ENCODE data around the gene ESRRB.
A peak's percentile ranks its signal among the peaks of the same experiment; 100 is the strongest.

ESRRB gene

DNA sequence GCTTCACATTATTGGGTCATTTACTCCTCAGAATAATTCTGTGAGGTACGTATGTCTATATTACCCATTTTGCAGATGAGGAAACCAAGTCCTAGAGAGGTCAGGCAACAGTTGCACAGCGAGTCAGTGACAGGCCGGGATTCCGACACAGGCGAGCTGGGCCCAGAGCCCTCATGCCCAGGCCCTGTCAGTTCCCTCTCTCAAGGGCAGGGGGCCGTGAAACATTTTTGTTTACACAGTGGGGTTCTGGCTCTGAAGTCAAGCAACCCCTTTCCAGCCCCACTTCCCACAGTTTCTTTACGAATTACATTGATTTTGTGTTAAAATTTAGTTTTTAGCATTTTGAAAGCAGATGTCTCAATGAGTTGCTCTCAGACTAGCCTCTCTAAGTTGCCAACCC lies 46.7 kb downstream of the ESRRB start:
- no peak for DNase-seq (ENCODE audit: low read depth)
- no peak overlapping the region for H3K4me3 ChIP-seq (ENCODE audit: low read depth, low read length)
- TF ChIP-seq POLR2A (IDR thresholded peaks at IDR 0.05; ENCODE audit: extremely low read depth, insufficient read length) = no peak
- TF ChIP-seq, protein P1, sequence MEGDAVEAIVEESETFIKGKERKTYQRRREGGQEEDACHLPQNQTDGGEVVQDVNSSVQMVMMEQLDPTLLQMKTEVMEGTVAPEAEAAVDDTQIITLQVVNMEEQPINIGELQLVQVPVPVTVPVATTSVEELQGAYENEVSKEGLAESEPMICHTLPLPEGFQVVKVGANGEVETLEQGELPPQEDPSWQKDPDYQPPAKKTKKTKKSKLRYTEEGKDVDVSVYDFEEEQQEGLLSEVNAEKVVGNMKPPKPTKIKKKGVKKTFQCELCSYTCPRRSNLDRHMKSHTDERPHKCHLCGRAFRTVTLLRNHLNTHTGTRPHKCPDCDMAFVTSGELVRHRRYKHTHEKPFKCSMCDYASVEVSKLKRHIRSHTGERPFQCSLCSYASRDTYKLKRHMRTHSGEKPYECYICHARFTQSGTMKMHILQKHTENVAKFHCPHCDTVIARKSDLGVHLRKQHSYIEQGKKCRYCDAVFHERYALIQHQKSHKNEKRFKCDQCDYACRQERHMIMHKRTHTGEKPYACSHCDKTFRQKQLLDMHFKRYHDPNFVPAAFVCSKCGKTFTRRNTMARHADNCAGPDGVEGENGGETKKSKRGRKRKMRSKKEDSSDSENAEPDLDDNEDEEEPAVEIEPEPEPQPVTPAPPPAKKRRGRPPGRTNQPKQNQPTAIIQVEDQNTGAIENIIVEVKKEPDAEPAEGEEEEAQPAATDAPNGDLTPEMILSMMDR (IDR thresholded peaks at IDR 0.05; ENCODE audit: low read depth, low read length) = no peak

DNA sequence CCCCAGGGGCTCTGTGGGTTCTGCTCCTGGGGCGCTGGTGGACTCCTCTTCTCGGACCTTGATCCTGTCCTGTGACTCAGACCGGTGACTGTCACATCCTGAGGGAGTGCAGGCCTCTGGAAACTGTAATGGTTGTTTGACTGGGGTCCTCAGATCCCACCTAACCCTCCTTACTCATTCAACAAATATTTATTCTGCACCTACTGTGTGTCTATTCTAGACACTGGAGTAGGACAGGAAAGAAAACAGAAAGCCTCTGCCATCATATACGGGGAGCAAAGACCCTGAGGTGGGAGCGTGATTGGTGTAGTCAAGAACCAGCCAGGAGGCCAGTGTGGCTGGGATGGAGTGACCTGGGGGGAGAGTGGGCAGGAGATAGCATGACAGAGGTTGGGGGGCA lies 47.6 kb downstream of the ESRRB start:
- no peak overlapping the region for H3K4me3 ChIP-seq (ENCODE audit: low read depth, low read length)
- TF ChIP-seq, protein P1 (IDR thresholded peaks at IDR 0.05; ENCODE audit: low read depth, low read length) = no peak
- TF ChIP-seq MAX (IDR thresholded peaks at IDR 0.05; ENCODE audit: low read depth, low read length) = no peak
- no peak for TF ChIP-seq POLR2A (IDR thresholded peaks at IDR 0.05; ENCODE audit: extremely low read depth, insufficient read length)
- TF ChIP-seq MYC (IDR thresholded peaks at IDR 0.05; ENCODE audit: low read depth, low read length) = no peak
- no peak for DNase-seq (ENCODE audit: low read depth)

DNA sequence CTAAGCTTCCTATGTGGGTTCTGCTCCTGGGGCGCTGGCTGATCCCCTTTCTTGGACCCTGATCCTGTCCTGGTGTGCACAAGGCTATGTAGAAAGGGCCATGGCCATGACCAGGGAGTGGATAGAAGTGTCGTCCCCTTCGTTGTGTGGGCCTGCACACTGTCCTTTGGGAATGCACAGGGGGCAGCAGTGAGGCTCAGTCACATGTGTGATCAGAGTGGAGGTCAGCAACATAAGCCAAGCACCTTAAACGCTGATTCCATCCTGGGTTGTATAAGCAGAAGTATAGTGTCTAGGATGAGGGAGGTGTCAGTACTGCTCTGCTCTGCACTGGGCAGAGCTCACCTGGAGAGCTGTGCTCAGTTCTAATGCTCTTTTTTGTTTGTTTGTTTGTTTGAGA lies 48.4 kb downstream of the ESRRB start:
- H3K4me3 ChIP-seq (ENCODE audit: low read depth, low read length) = no peak overlapping the region
- TF ChIP-seq POLR2A (IDR thresholded peaks at IDR 0.05; ENCODE audit: extremely low read depth, insufficient read length) = no peak
- TF ChIP-seq, protein P1 (IDR thresholded peaks at IDR 0.05; ENCODE audit: low read depth, low read length) = peak; percentile 9
- no peak for DNase-seq (ENCODE audit: low read depth)

DNA sequence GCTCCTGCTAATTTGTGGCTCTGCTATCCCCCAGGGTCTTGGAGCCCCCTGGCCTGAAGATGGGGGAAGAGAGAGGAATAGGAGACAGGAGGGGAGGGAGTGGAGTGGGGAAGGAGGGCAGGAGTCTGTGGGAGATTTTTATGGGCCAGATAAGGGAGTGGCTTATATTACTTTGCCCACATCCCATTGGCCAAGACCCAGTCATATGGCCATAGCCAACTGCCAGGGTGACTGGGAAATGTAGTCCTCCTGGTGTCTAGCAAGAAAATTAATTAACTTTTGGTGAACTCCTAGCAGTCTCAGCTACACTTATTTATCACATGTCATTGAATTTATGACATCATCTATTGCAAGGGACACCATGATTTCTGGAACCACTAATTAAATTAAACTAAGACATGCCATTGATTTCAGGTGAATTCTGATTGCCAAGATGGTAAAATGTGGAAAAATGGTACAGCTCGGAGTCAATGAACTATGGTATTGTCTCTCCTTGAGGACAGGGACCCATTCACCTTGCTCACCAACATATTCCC lies 50.3 kb downstream of the ESRRB start:
- H3K4me3 ChIP-seq (ENCODE audit: low read depth, low read length) = no peak overlapping the region
- peak; percentile 18 for DNase-seq (ENCODE audit: low read depth)
- TF ChIP-seq MYC (IDR thresholded peaks at IDR 0.05; ENCODE audit: low read depth, low read length) (no peak), MAX (IDR thresholded peaks at IDR 0.05; ENCODE audit: low read depth, low read length) (no peak), POLR2A (IDR thresholded peaks at IDR 0.05; ENCODE audit: extremely low read depth, insufficient read length) (no peak)
- TF ChIP-seq, protein P1 (IDR thresholded peaks at IDR 0.05; ENCODE audit: low read depth, low read length) = no peak

GRCh38 chr14:76428611-76429010 lies 52.7 kb downstream of the ESRRB start:
- no peak overlapping the region for H3K4me3 ChIP-seq (ENCODE audit: low read depth, low read length)
- DNase-seq (ENCODE audit: low read depth) = no peak
- TF ChIP-seq, protein P1 (IDR thresholded peaks at IDR 0.05; ENCODE audit: low read depth, low read length) = no peak
- TF ChIP-seq POLR2A (IDR thresholded peaks at IDR 0.05; ENCODE audit: extremely low read depth, insufficient read length) (no peak), MAX (IDR thresholded peaks at IDR 0.05; ENCODE audit: low read depth, low read length) (no peak), MYC (IDR thresholded peaks at IDR 0.05; ENCODE audit: low read depth, low read length) (no peak)

DNA sequence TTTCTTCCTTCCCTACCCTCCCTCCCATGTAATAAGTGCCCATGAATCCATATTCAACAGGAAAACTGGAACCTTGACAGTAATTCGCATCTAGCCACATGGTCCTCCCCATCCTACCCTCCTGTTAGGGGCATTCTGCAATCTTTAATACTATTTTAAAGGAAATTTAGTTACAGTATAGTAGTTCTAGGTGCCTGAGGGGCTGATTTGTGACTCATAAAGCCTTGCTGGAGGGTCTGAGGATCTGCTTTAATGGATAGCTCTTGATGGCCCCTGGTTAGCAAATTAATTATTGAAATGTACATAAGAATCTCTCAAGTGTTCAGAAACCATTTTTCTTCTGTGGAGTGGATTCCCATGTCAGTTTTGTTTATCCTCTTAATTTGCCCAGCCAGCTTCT lies 54.1 kb downstream of the ESRRB start:
- no peak for DNase-seq (ENCODE audit: low read depth)

More for the DNA sequence above, 54.1 kb downstream of the ESRRB start:
- H3K4me3 ChIP-seq (ENCODE audit: low read depth, low read length) = no peak overlapping the region
- TF ChIP-seq, protein P1 (IDR thresholded peaks at IDR 0.05; ENCODE audit: low read depth, low read length) = no peak
- TF ChIP-seq POLR2A (IDR thresholded peaks at IDR 0.05; ENCODE audit: extremely low read depth, insufficient read length) = no peak
- TF ChIP-seq MYC (IDR thresholded peaks at IDR 0.05; ENCODE audit: low read depth, low read length) = no peak
- TF ChIP-seq MAX (IDR thresholded peaks at IDR 0.05; ENCODE audit: low read depth, low read length) = no peak
